ENCODE measurements around the gene LRGUK.
A peak's percentile ranks its signal among the peaks of the same experiment; 100 is the strongest.
"Not testable (repeated sequence)": the region's sequence is repeated elsewhere in the genome, so short reads cannot be mapped to it uniquely, and the experiment has no call there.

Gene LRGUK

DNA sequence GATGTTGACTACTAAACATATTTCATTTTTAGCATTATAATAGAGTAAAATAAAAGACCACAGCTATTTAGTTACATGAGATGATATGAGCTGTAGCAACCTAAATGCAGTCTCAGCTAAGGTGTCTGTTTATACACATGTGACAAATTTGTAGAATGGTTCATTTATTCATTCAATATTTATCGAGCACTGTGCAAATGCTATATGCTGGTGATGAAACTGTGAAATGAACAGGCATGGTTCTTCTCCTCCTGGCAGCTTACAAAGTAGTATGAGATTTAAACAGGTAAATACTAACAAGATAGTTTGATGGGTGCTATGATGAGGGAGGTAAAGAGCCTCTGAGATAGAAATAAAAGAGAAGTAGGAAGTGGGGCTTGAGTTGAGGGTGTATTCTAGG lies 60.8 kb downstream of the LRGUK start:
- no peak for DNase-seq

- no peak for DNase-seq
These were observed 61.2 kb downstream of the LRGUK start for GRCh38 chr7:134188311-134188710.

DNA sequence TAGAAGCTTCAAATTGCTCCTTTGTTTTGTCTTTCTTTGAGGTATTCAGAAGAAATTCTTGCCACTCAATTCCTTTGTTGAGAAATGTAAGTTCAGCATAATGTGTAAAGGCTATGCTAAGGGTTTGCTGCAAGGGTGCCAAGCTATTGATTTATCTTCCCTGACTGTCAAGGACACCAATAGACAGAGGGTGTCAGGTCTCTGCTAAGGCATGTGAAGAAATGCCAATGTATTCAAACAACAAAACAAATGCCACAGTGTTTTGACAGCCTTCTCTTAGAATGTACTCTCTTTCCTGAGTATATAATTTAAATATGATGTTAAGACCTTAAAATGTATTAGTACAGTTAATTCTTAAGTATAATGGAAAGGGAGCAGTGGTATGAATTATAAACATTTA lies 62.4 kb downstream of the LRGUK start:
- DNase-seq = no peak

GRCh38 chr7:134191876-134192275 lies 64.7 kb downstream of the LRGUK start:
- DNase-seq = no peak

DNA sequence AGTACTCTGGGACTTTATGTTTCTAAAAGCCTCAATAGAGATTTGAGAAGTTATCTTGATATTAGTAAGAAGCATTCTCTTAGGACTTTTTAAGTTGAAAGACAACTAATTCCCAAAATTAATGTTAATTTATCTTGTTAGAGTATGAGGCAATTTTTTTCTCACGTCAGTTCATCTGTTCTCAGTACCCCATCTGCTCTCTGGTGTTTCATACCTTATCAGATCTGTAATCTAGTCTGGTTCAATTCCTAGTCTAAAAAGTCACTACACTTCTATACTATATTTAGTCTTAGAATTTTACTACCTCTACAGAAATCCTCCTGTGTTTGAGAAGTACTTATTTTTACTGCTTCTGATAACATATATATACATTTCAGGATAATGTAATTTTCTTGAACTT lies 66.1 kb downstream of the LRGUK start:
- DNase-seq = no peak

DNA sequence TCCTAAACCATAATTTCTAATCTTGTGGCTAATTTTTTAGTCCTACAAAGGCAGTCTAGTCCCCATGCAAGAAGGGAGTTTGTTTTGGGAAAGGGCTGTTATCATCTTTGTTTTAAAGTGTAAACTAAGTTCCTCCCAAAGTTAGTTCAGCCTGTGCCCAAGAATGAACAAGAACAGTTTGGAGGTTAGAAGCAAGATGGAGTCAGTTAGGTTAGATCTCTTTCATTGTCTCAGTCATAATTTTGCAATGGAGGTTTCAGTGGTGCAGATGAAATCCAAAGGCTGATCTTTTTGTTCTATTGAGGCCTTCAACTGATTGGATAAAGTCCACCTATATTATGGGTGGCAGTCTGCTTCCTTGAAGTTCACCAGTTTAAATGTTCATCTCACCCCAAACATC lies 68.1 kb downstream of the LRGUK start:
- DNase-seq = no peak

DNA sequence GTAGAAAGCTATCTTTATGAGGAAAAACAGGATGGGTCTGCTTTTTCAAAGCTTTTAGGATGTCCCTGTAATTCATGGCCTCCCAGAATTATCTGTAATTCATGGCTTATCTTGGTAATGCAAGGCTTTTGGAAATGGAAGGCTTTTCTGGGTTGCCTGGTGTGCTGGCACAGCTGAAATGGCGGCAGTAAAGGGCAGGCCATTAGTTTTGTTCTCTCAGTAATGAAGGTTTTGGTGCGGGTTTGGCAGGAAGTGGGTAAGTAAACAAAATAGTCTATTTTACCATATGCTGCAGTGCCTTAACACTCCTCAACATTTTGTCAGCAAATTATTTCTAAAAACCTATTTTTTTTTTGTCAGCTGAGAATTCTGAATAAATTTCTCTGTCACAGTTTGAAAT lies 69.3 kb downstream of the LRGUK start:
- no peak for DNase-seq

DNA sequence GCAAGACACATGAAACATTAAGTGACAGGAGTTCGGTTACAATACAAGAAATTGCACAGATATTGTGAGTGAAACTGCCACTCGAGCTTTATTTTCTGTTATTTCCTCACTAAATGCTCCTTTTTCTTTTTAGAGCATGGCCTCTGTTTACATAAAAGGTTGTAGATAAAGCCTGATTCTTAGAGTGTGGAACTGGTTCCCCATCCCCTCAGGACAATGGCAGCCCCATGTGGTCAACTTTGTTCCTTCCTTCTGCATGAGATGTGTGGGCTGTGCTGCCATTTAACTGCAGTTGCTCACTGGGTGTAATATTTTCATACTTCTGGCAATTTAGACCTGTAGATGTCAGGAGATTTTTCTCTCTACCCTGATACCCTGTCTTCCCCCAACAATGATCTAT lies 70.2 kb downstream of the LRGUK start:
- DNase-seq = no peak

DNA sequence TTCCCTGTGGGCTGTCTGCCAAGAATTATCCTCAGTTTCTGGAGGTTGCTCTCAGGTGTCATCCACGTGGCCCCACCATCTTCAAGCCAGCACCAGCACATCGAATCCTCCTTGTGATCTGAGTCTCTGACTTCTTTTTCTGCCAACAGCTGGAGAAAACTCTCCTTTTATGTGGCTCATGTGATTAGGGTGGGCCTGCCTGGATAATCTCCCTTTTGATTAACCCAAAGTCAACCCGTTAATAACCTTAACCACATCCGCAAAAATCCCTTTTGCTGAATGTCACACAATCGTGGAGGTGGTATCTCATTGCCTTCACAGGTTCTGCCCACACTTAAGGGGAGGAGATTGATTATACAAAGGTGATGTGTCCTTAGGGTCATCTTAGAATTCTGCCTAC lies 73.8 kb downstream of the LRGUK start:
- DNase-seq = no peak

DNA sequence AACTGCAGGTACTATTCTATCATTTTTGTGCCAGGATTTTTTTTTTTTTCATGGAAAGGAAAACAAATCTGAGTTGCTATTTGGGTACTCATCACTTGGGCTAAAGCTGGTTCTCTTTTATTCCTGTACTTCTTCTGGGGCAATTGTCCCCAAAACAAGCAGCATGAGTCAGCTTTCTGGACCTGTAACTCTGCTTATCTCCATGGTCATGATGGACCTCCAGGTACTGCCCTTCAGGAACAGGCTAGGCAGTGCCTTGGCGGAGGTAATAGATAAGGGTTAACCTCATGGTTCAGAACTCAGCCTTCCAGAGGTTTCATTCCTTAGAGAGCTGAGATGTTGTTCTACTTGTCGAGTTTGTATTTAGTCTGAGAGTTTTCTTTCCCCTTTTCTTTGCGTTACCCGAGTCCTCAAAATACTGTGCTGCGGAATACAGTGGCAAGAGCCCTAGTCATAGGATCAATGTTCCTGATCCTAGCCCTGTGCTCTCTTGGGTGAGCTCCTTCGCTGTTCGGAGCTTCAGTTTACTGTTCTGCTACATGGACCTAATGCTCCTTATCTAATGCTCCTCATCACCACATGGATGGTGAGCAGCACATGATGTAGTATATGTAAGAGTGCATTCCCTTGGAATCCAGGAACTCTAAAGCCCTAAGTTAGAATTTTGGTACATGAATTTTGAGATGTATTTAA lies 74.6 kb downstream of the LRGUK start:
- DNase-seq = no peak

- no peak for DNase-seq
These were observed 76.2 kb downstream of the LRGUK start for GRCh38 chr7:134203186-134203889.

DNA sequence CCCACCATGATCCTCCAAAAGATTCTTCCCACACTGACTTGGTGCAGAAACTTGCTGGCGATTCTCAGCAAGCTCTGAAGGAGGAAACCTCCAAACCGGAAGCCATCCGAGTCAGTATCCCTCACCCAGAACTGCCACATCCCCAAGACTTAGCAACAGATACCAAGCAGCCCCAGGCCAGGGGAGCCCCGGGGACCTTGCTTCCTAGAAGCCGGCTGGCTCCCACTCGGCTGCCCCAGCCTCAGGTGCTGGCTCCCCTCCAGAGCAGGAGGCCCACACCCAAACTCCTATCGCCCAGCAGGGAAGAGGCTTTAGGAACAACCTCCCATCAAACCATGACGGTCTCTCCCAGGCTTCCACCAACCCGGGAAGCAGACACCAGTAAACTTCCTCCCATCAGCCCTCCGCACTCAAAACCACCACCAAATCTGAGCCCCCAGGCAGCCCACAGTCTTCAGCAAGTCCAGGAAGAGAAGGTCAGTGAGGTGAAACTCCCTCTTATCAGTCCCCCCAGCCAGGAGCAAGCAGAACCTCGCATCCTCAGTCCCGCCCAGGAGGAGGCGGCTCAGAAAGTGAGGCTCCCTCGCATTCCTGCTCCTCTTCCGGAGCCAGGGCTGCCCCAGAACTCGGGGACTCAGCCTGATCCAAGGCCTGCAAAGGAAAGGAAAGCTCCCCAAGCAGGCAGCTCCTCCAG lies 82.3 kb downstream of the LRGUK start:
- DNase-seq = no peak

DNA sequence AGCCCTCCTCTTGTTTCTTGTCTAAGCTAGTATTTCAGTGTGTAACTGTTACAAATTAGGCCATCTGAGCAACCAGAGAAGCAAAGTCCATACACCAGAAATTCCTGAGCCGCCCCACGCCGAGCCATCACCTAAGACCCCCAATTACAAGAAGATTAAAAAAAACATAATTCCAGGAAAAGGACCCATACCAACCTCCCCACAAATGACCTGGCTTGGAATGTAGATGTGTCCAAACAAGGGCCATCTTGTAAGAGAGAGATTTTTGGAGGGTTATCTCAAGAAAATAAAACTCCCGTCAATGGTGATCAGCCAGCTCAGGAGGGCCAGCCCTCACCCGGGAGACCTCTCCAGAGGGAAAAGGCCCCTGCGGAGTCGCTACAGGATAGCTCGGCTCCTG lies 83.1 kb downstream of the LRGUK start:
- no peak for DNase-seq

DNA sequence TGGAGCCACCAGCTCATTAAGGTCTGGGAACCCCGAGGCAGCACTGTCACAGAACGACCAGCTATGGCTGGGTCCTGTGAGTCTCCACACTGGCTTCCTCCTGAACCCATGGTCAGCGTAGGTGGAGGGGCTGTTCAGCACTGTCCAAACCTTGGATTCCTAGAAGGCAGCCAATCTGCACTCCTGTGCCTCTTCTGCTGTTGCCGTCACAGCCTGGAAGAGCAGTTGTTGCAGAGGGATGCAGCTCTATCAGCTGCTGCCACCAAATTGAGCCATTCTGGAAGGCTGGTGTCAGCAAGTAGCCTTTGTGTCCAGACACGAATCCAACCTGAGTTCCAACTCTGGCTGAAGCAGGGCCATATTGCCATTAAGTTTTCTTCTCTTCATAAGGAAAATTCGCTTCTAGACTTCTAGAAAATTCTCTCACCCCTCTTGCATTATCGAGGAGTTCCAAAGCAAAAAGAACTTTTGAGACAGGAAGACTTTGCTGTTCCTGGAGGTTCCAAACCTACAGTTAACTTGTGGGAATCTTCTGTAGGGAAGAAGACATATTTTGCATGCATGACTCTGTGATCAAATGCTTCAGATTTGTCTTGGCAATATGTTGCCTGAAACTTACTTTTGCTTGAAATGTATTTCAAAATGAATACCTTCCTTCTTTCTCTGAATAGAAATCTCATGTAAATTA lies 84.0 kb downstream of the LRGUK start:
- DNase-seq = no peak

DNA sequence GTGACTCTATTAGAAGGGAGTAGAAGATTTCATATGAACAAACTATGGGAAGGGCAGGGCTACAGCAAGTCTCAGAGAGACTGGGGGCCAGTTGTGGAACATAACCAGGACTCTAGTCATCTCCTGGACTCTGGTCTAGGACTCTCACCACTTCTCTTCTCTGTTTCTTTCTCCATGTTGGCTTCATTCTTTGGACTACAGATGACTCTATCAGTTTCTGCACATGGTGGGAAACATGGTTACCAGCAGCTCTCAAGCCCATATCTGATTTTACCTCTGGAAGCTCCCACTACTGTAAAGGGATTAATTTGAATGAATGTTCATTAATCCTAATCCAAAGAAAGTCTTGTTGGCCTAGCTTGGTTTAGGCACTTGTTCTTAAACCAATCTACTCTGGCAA lies 84.7 kb downstream of the LRGUK start:
- no peak for DNase-seq

DNA sequence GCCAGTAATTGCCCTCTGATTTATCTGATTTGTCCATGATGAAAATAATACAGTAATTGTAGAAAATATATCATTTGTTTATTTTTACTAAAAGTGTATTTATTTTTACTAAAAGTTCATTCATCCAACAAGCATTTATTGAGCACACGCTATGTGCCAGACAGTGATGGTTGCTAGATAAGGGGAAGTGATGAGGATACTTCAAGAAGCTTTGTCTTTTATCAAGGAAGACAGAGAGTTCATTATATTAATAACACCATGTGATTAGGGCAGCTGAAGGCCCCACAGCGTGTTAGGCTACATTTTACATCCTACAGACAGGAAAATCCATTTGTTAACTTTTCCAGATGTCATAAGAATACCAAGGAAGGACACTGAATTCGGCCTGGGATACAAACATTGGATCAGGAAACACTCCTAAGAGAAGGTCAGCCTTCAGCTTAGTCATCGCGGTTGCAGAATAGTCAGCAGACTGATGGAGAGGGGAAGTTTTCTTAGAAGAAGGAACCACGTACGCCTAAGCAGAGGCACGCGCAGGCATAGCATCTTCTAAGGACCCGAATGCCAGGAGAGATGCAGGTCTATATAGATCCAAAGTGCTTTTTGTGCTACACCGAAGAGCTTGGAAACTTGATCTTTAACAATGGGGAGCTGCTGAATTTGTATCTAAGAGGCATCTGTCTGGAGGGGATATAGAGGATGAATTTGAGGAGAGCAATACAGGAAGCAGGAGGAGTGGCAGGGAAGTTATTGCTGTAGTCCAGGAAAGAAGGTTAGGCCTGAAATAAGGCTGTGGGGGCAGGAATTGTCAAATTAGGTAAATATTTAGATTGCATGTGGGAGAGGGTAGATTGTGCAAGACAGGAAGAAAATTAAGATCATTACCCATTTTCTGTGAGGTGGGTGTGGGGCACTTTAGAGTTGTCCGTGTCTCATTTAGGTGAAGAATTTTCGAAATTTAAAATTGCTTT lies 85.7 kb downstream of the LRGUK start:
- peak; percentile 10 for DNase-seq

GRCh38 chr7:134220236-134220635 lies 93.1 kb downstream of the LRGUK start:
- DNase-seq = no peak

- not testable (repeated sequence) for DNase-seq
These were observed 104.2 kb downstream of the LRGUK start for GRCh38 chr7:134231296-134231695.

DNA sequence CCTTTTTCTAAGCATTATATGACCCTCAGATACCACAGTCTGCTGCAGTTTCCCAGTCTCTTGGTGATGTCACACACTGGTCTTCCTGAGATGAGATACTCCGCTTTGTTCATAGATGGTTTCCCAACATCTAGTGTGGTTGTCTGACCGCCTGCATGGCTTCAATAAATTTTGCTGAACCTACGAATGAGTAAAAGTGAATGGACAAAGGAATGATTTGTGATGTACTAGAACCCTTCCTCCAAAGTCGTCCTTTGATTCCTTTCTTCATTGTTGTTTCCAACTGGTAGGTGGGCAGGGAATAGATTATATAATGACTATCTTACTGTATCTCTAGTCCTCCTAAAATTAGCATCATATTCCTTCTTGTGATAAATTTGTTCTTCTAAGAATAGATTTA lies 107.1 kb downstream of the LRGUK start:
- no peak for DNase-seq

DNA sequence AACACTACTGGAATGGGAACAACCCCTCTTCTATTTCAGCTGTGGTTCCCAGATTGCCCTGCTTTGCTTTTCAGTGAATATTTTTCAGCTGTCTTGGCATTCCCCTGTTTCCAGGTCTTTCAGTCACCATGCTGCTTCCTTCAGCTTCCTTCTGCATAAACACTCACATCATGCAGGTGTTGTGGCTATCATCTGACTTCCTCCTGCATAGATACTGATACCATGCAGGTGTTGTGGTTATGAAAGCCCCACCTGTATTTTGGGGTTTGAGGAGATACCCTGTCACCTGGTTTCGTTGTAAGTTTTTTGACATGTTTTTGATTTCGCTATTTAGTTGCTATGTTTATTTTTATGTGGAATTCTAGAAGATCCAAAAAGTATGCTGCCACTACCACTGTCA lies 118.1 kb downstream of the LRGUK start:
- no peak for DNase-seq

DNA sequence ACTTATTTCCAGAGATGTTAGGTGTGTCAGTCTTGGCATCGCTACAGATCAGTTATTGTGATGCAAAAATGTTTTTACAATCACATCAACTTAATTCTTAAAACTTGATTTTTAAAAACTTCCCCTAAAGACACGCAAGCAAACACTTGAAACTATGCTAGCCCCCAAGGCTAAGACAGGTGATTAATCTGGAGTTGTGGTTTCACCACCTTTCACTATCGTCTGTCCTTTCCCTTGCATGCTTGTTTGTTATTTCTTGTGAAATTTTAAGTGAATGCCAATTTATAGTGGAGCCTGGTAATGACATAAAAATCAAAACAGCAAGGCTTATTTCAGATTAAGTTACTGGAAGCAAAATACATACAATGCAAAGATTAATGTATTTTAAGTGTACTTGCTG lies 119.2 kb downstream of the LRGUK start:
- no peak for DNase-seq

GRCh38 chr7:134246761-134247160 lies 119.6 kb downstream of the LRGUK start:
- DNase-seq = no peak
